Upper lobe of right lung (tissue), 1 donor: Measurements from ENCODE around the gene ZNF383. TPM values are rescaled to one million over a fixed set of nuclear protein-coding genes. Genes with fewer than 3 reads are reported as not detected.
"Not testable (repeated sequence)": the region's sequence is repeated elsewhere in the genome, so short reads cannot be mapped to it uniquely, and the experiment has no call there.

Source experiments
- ATAC-seq: fragments of 200-7000 bp; cut with Tn5 transposase; one replicate; pipeline ENCODE4 v1.9.1; 2020; ENCODE audit warnings: mild to moderate bottlenecking, moderate library complexity
- DNase-seq: peaks from one replicate; pipeline ENCODE4 v3.0.0-alpha.2; 2020
- H3K27ac ChIP-seq: fragments of 200-600 bp; one replicate; pipeline ENCODE4 v1.8.0; 2022
- H3K27me3 ChIP-seq: fragments of 200-600 bp; one replicate; pipeline ENCODE4 v1.8.0; 2022; ENCODE audit warnings: mild to moderate bottlenecking
- H3K36me3 ChIP-seq: fragments of 200-600 bp; one replicate; pipeline ENCODE4 v1.8.0; 2022
- H3K4me1 ChIP-seq: fragments of 200-600 bp; one replicate; pipeline ENCODE4 v1.8.0; 2022
- H3K4me3 ChIP-seq: fragments of 200-600 bp; one replicate; pipeline ENCODE4 v1.8.0; 2022; ENCODE audit warnings: mild to moderate bottlenecking
- H3K9me3 ChIP-seq: fragments of 200-600 bp; one replicate; pipeline ENCODE4 v1.8.0; 2022
- CTCF ChIP-seq: fragments of 200-600 bp; IDR thresholded peaks from one replicate; pipeline ENCODE4 v1.8.0; 2022; ENCODE audit warnings: antibody characterized with exemption
- intact Hi-C: fragments of 100-400 bp; cut with DNase I; formaldehyde crosslinking; loops from one replicate; pipeline ENCODE4 v1.11.0; 2022
- long read RNA-seq: library from polyadenylated mRNA; unstranded; transcript quantifications from one replicate; pipeline ENCODE4 v2.0.0, GENCODE V29; 2021
- total RNA-seq: library from RNA; stranded (reverse); fragmentation: NEBNext Ultra II Directional; extraction: Animal tissue kit (Norgen Biotek cat#: 25700); gene quantifications from one replicate; pipeline ENCODE4 v1.2.1, GENCODE V29; 2021
- donor health status: DM: no; HTN: yes; CAD: no; lungs with severe emphysema.

ZNF383 gene
- total RNA-seq: 11.7 TPM
- long read RNA-seq, partial matches to known transcripts: 0 of 7 reads
- long read RNA-seq, other reads (novel, unspliced or antisense): 7 of 7 reads

GRCh38 chr19:37217775-37218591 lies at the start of gene ZNF383:
ZNF383 (plus strand) TSS chr19:37218214; CDS start chr19:37230454, 12,240 bp downstream.
- H3K9me3 ChIP-seq: peaks cover 5% of the 10 kb centered on the region
- no peaks in the 10 kb centered on the region for H3K27me3 ChIP-seq
- ATAC-seq: peak; percentile 99
- DNase-seq: peak; percentile 95
- peaks cover 13% of the 10 kb centered on the region for H3K4me1 ChIP-seq
- TF ChIP-seq CTCF: no peak
- H3K27ac ChIP-seq: peak within 1 kb of the TSS; percentile 92
- intact Hi-C loops: no loop called here
- peaks cover 4% of the 10 kb centered on the region for H3K36me3 ChIP-seq
- peak within 1 kb of the TSS; percentile 86 for H3K4me3 ChIP-seq

GRCh38 chr19:37172368-37173366 lies 45.3 kb upstream of the ZNF383 start, which contains the start of gene ZNF585A:
ZNF585A (minus strand) TSS chr19:37172695; CDS start chr19:37169910, 2,785 bp downstream.
- Histone ChIP-seq H3K4me1 (peaks cover 5% of the 10 kb centered on the region), H3K27ac (peak within 1 kb of the TSS; percentile 77), H3K36me3 (peaks cover 18% of the 10 kb centered on the region), H3K4me3 (peak within 1 kb of the TSS; percentile 76), H3K9me3 (no peaks in the 10 kb centered on the region), H3K27me3 (no peaks in the 10 kb centered on the region)
- DNase-seq: peak; percentile 93
- ATAC-seq: peak; percentile 100
- TF ChIP-seq CTCF: peak; percentile 44
- intact Hi-C loops: no loop called here

GRCh38 chr19:37186071-37186470 lies 31.9 kb upstream of the ZNF383 start:
- H3K4me1 ChIP-seq, H3K27me3 ChIP-seq, ATAC-seq, DNase-seq, H3K4me3 ChIP-seq, intact Hi-C loops, H3K27ac ChIP-seq: not testable (repeated sequence)
- peaks cover 28% of the 10 kb centered on the region for H3K36me3 ChIP-seq
- peaks cover 68% of the 10 kb centered on the region for H3K9me3 ChIP-seq

- ATAC-seq, intact Hi-C loops, H3K4me3 ChIP-seq, H3K27me3 ChIP-seq, DNase-seq, H3K27ac ChIP-seq, H3K4me1 ChIP-seq: not testable (repeated sequence)
- H3K9me3 ChIP-seq: peaks cover 19% of the 10 kb centered on the region
- H3K36me3 ChIP-seq: peaks cover 26% of the 10 kb centered on the region
Observed at GRCh38 chr19:37195248-37195647, 22.8 kb upstream of the ZNF383 start.

GRCh38 chr19:37197115-37197514 lies 20.9 kb upstream of the ZNF383 start:
- intact Hi-C loops, ATAC-seq: not testable (repeated sequence)

GRCh38 chr19:37197768-37198167 lies 20.2 kb upstream of the ZNF383 start:
- no peak for TF ChIP-seq CTCF
- peaks cover 26% of the 10 kb centered on the region for H3K36me3 ChIP-seq
- H3K27ac ChIP-seq: no peak overlapping the region
- ATAC-seq (no peak), DNase-seq (no peak)
- intact Hi-C loops: no loop called here
- H3K4me1 ChIP-seq: no peaks in the 10 kb centered on the region
- H3K9me3 ChIP-seq: peaks cover 19% of the 10 kb centered on the region
- H3K27me3 ChIP-seq: no peaks in the 10 kb centered on the region
- no peak overlapping the region for H3K4me3 ChIP-seq

More at GRCh38 chr19:37197115-37197514, 20.9 kb upstream of the ZNF383 start:
- not testable (repeated sequence) for DNase-seq, H3K4me3 ChIP-seq, H3K4me1 ChIP-seq, H3K27ac ChIP-seq, H3K27me3 ChIP-seq
- Histone ChIP-seq H3K9me3 (peaks cover 19% of the 10 kb centered on the region), H3K36me3 (peaks cover 26% of the 10 kb centered on the region)
